H1 (cell line): Measurements from ENCODE around the gene PTPRG. TPM values are rescaled to one million over a fixed set of nuclear protein-coding genes. Genes with fewer than 3 reads are reported as not detected.

Experiments
- CHD2 ChIP-seq: IDR thresholded peaks from 2 replicates; pipeline ENCODE4 v1.6.1; 2012; ENCODE audit warnings: low read length, improper control_type of control experiment
- CHD7 ChIP-seq: fragments of 300-600 bp; sonication (generic); IDR thresholded peaks from 2 replicates; pipeline ENCODE4 v1.7.1; 2012; ENCODE audit warnings: low read length, moderate library complexity, mild to moderate bottlenecking, inconsistent platforms; ENCODE audit not compliant: insufficient replicate concordance
- CREB1 ChIP-seq: IDR thresholded peaks from 2 replicates; pipeline ENCODE4 v1.6.1; 2012; ENCODE audit warnings: inconsistent platforms
- E2F6 ChIP-seq: IDR thresholded peaks from 2 replicates; pipeline ENCODE4 v1.6.1; 2012; ENCODE audit warnings: inconsistent platforms
- EP300 ChIP-seq, 2 experiments: IDR thresholded peaks; 1 replicate in 1 of 2; 2 replicates in 1 of 2; pipeline ENCODE4 v1.6.1; 2011 to 2012; ENCODE audit warnings: low read depth in 2 of 2, low read length in 2 of 2, mild to moderate bottlenecking in 2 of 2, borderline replicate concordance in 1 of 2, inconsistent platforms in 1 of 2, moderate library complexity in 1 of 2
- EZH2 ChIP-seq: fragments of 200-600 bp; sonication (generic); IDR thresholded peaks from 2 replicates; pipeline ENCODE4 v1.7.1; 2012; ENCODE audit warnings: low read depth, mild to moderate bottlenecking, moderate library complexity, low read length, inconsistent platforms; ENCODE audit not compliant: severe bottlenecking
- KDM4A ChIP-seq: IDR thresholded peaks from one replicate; pipeline ENCODE4 v1.7.1; 2012; ENCODE audit warnings: low read depth, mild to moderate bottlenecking, moderate library complexity, low read length, inconsistent platforms; ENCODE audit not compliant: severe bottlenecking
- RXRA ChIP-seq: IDR thresholded peaks from 2 replicates; pipeline ENCODE4 v1.6.1; 2011; ENCODE audit warnings: low read depth, mild to moderate bottlenecking, low read length, moderate library complexity; ENCODE audit not compliant: insufficient read depth
- SRF ChIP-seq: IDR thresholded peaks from 2 replicates; pipeline ENCODE4 v1.6.1; 2011; ENCODE audit warnings: mild to moderate bottlenecking, low read depth, low read length, moderate library complexity
- TAF7 ChIP-seq: optimal IDR thresholded peaks from 2 replicates; pipeline ENCODE3; 2011; ENCODE audit warnings: low read depth, mild to moderate bottlenecking, inconsistent platforms, low read length, moderate library complexity, borderline replicate concordance
- YY1 ChIP-seq: IDR thresholded peaks from 2 replicates; pipeline ENCODE4 v1.6.1; 2011; ENCODE audit warnings: low read depth, mild to moderate bottlenecking, low read length
- polyA plus RNA-seq, 7 experiments: library from polyadenylated mRNA; depleted of rRNA in 3 of 7; stranded (reverse) in 5 of 7; unstranded in 2 of 7; fragments of >200 nt in 5 of 7; fragments of 200-250 nt in 2 of 7; gene quantifications; 1 replicate in 5 of 7; 2 replicates in 1 of 7; 4 replicates in 1 of 7; pipeline versions ENCODE4 v1.2.1 to v1.2.3, GENCODE V29; 2011 to 2013; ENCODE audit warnings: missing spikeins in 2 of 7, mixed read lengths in 2 of 7
- total RNA-seq: library from RNA; stranded (reverse); fragmentation: NEBNext Ultra II Directional; extraction: Animal tissue kit (Norgen Biotek cat#: 25700); gene quantifications from 2 replicates; pipeline ENCODE4 v1.2.1, GENCODE V29; 2021

Gene PTPRG
- total and polyA plus RNA-seq, 2 of the 8 experiments (the other 6 are each of a cell fraction or from before 2014, with no cell fraction given): 23.3 to 96.2 TPM

- no peak for TF ChIP-seq CHD7
- no peak for TF ChIP-seq CREB1
- TF ChIP-seq KDM4A: no peak
- no peak for TF ChIP-seq YY1
- TF ChIP-seq EZH2: no peak
- no peak for TF ChIP-seq EP300 (IDR thresholded peaks at IDR 0.05; ENCODE audit: borderline replicate concordance in 1 of 2, low read depth in 2 of 2, low read length in 2 of 2)
- no peak for TF ChIP-seq CHD2
- no peak for TF ChIP-seq E2F6
- no peak for TF ChIP-seq SRF
- TF ChIP-seq TAF7: no peak
- TF ChIP-seq RXRA: no peak
Measured at GRCh38 chr3:61943975-61944374, 382.6 kb downstream of the PTPRG start (continued).
